ENCODE results near the gene XPR1. TPM values are rescaled to one million over a fixed set of nuclear protein-coding genes. Genes with fewer than 3 reads are reported as not detected.
"Not testable (repeated sequence)": the region's sequence is repeated elsewhere in the genome, so short reads cannot be mapped to it uniquely, and the experiment has no call there.

The XPR1 gene
- total and polyA plus RNA-seq, 9 donors: 6.5 to 12.4 (median 9.1) TPM

- WGBS (ENCODE audit: insufficient coverage): no CpG with 5 or more reads among the region's 2 CpGs
- H3K4me1 ChIP-seq (ENCODE audit: control insufficient read depth, insufficient read depth, low read length); H3K4me3 ChIP-seq (ENCODE audit: low read length); H3K36me3 ChIP-seq (ENCODE audit: control insufficient read depth, insufficient read depth, low read length); H3K27me3 ChIP-seq (ENCODE audit: control insufficient read depth, insufficient read depth, low read length); DNase-seq; H3K27ac ChIP-seq (ENCODE audit: low read length): not testable (repeated sequence)
- peaks cover 18% of the 10 kb centered on the region for H3K9me3 ChIP-seq (replicated peaks; ENCODE audit: control insufficient read depth, low read depth, low read length)
These were observed 70.6 kb downstream of the XPR1 start for GRCh38 chr1:180702376-180702775.

DNA sequence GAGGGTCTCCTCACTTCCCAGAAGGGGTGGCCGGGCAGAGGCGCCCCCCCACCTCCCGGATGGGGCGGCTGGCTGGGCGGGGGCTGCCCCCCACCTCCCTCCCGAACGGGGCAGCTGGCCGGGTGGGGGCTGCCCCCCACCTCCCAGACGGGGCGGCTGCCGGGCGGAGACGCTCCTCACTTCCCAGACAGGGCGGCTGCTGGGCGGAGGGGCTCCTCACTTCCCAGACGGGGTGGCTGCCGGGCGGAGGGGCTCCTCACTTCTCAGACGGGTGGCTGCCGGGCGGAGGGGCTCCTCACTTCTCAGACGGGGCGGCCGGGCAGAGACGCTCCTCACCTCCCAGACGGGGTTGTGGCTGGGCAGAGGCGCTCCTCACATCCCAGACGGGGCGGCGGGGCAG lies 78.9 kb downstream of the XPR1 start:
- not testable (repeated sequence) for DNase-seq; H3K27ac ChIP-seq (ENCODE audit: low read length); H3K4me3 ChIP-seq (ENCODE audit: low read length); H3K9me3 ChIP-seq (replicated peaks; ENCODE audit: control insufficient read depth, low read depth, low read length); H3K36me3 ChIP-seq (ENCODE audit: control insufficient read depth, insufficient read depth, low read length); H3K27me3 ChIP-seq (ENCODE audit: control insufficient read depth, insufficient read depth, low read length); H3K4me1 ChIP-seq (ENCODE audit: control insufficient read depth, insufficient read depth, low read length)
- WGBS (ENCODE audit: insufficient coverage): 98% methylated on average over 13 of the region's 30 CpGs

- 88% methylated on average over 6 of the region's 19 CpGs for WGBS (ENCODE audit: insufficient coverage)
- not testable (repeated sequence) for DNase-seq; H3K36me3 ChIP-seq (ENCODE audit: control insufficient read depth, insufficient read depth, low read length); H3K9me3 ChIP-seq (replicated peaks; ENCODE audit: control insufficient read depth, low read depth, low read length); H3K4me3 ChIP-seq (ENCODE audit: low read length); H3K27me3 ChIP-seq (ENCODE audit: control insufficient read depth, insufficient read depth, low read length); H3K27ac ChIP-seq (ENCODE audit: low read length); H3K4me1 ChIP-seq (ENCODE audit: control insufficient read depth, insufficient read depth, low read length)
These were observed 79.4 kb downstream of the XPR1 start for GRCh38 chr1:180711260-180711659.

DNA sequence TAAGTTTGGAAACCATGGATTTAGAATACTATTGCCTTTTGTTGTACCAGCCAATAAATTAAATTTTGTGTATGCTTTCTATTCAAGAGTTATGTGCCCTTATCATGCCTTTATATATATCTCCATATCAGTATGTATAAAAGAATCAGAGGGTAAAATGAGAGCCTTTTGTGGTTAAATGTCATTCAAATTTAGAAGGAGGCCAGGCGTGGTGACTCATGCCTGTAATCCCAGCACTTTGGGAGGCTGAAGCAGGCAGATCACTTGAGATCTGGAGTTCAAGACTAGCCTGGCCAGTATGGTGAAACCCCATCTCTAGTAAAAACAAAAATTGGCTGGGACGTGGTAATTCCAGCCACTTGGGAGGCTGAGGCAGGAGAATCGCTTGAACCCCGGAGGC lies 88.9 kb downstream of the XPR1 start:
- H3K36me3 ChIP-seq (ENCODE audit: control insufficient read depth, insufficient read depth, low read length): no peaks in the 10 kb centered on the region
- DNase-seq: no peak
- H3K27me3 ChIP-seq (ENCODE audit: control insufficient read depth, insufficient read depth, low read length): no peaks in the 10 kb centered on the region
- whole genome bisulfite sequencing (ENCODE audit: insufficient coverage): 100% methylated on average over 1 of the region's 4 CpGs
- no peak overlapping the region for H3K4me3 ChIP-seq (ENCODE audit: low read length)
- H3K9me3 ChIP-seq (replicated peaks; ENCODE audit: control insufficient read depth, low read depth, low read length): no peaks in the 10 kb centered on the region
- no peaks in the 10 kb centered on the region for H3K4me1 ChIP-seq (ENCODE audit: control insufficient read depth, insufficient read depth, low read length)
- no peak overlapping the region for H3K27ac ChIP-seq (ENCODE audit: low read length)

DNA sequence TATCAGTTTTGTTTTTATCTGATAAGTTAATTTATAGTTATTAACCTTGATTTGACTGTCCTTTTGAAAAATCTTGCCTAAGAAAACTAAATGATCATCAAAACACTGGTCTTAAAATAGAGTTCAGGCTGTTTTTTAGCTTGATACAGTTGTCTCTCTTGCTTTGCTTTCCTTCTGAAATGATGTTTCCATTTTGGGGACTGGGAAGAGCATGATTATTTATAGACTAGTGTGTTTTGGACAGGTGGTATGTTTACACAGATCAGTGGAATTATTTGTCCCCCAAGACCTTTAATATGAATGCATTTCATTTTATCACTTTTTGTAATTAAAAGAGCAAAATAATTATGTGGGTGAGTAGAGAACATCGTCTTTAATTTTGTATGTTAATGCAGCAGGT lies 90.8 kb downstream of the XPR1 start:
- no peak overlapping the region for H3K4me3 ChIP-seq (ENCODE audit: low read length)
- H3K27me3 ChIP-seq (ENCODE audit: control insufficient read depth, insufficient read depth, low read length): no peaks in the 10 kb centered on the region
- DNase-seq: no peak
- no peaks in the 10 kb centered on the region for H3K36me3 ChIP-seq (ENCODE audit: control insufficient read depth, insufficient read depth, low read length)
- WGBS (ENCODE audit: insufficient coverage): no CpG with 5 or more reads among the region's 1 CpG
- H3K4me1 ChIP-seq (ENCODE audit: control insufficient read depth, insufficient read depth, low read length): no peaks in the 10 kb centered on the region
- no peak overlapping the region for H3K27ac ChIP-seq (ENCODE audit: low read length)
- no peaks in the 10 kb centered on the region for H3K9me3 ChIP-seq (replicated peaks; ENCODE audit: control insufficient read depth, low read depth, low read length)

DNA sequence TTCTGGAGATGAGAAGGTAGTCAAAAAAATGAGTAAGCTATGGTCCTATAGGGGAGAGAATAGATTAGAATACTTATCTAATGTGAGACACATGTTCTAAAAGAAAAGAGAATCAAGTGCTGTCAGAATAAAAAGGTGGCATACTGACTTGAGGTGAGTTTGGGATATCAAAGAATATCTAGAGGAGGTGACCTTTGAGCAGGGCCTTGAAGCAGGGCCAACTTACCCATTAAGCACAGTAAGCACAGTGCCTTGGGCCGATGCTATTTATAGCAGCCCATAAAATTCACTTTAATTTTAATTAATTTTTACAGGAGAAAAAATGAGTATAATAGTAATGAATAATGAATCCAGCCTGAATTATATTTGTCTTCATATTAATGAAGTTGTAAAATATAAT lies 92.2 kb downstream of the XPR1 start:
- H3K27me3 ChIP-seq (ENCODE audit: control insufficient read depth, insufficient read depth, low read length): no peaks in the 10 kb centered on the region
- H3K4me1 ChIP-seq (ENCODE audit: control insufficient read depth, insufficient read depth, low read length): no peaks in the 10 kb centered on the region
- H3K9me3 ChIP-seq (replicated peaks; ENCODE audit: control insufficient read depth, low read depth, low read length): peaks cover 4% of the 10 kb centered on the region
- no peak for DNase-seq
- H3K27ac ChIP-seq (ENCODE audit: low read length): no peak overlapping the region
- WGBS (ENCODE audit: insufficient coverage): no CpG with 5 or more reads among the region's 1 CpG
- H3K4me3 ChIP-seq (ENCODE audit: low read length): no peak overlapping the region
- H3K36me3 ChIP-seq (ENCODE audit: control insufficient read depth, insufficient read depth, low read length): no peaks in the 10 kb centered on the region

GRCh38 chr1:180726024-180726423 lies 94.2 kb downstream of the XPR1 start:
- H3K27me3 ChIP-seq (ENCODE audit: control insufficient read depth, insufficient read depth, low read length); H3K4me1 ChIP-seq (ENCODE audit: control insufficient read depth, insufficient read depth, low read length); H3K27ac ChIP-seq (ENCODE audit: low read length); DNase-seq; H3K36me3 ChIP-seq (ENCODE audit: control insufficient read depth, insufficient read depth, low read length); H3K4me3 ChIP-seq (ENCODE audit: low read length): not testable (repeated sequence)
- peaks cover 15% of the 10 kb centered on the region for H3K9me3 ChIP-seq (replicated peaks; ENCODE audit: control insufficient read depth, low read depth, low read length)
- WGBS (ENCODE audit: insufficient coverage): 90% methylated on average over 2 of the region's 6 CpGs

DNA sequence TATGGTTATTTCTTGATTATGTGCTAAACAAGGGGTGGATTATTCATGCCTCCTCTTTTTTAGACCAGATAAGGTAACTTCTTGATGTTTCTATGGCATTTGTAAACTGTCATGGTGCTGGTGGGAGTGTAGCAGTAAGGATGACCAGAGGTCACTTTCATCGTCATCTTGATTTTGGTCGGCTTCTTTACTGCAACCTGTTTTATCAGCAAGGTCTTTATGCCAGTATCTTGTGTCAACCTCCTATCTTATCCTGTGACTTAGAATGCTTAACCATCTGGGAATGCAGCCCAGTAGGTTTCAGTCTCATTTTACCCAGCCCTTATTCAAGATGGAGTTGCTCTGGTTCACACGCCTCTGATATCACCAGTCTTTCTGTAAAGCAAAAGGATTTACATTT lies 95.9 kb downstream of the XPR1 start:
- H3K36me3 ChIP-seq (ENCODE audit: control insufficient read depth, insufficient read depth, low read length); DNase-seq; H3K27ac ChIP-seq (ENCODE audit: low read length); H3K27me3 ChIP-seq (ENCODE audit: control insufficient read depth, insufficient read depth, low read length); H3K4me1 ChIP-seq (ENCODE audit: control insufficient read depth, insufficient read depth, low read length); H3K4me3 ChIP-seq (ENCODE audit: low read length): not testable (repeated sequence)
- WGBS (ENCODE audit: insufficient coverage): 100% methylated on average over 1 of the region's 3 CpGs
- peaks cover 22% of the 10 kb centered on the region for H3K9me3 ChIP-seq (replicated peaks; ENCODE audit: control insufficient read depth, low read depth, low read length)

- H3K9me3 ChIP-seq (replicated peaks; ENCODE audit: control insufficient read depth, low read depth, low read length): peaks cover 31% of the 10 kb centered on the region
- WGBS (ENCODE audit: insufficient coverage): 100% methylated on average over 2 of the region's 4 CpGs
- H3K36me3 ChIP-seq (ENCODE audit: control insufficient read depth, insufficient read depth, low read length): no peaks in the 10 kb centered on the region
These were observed 96.8 kb downstream of the XPR1 start for GRCh38 chr1:180728472-180729106.

DNA sequence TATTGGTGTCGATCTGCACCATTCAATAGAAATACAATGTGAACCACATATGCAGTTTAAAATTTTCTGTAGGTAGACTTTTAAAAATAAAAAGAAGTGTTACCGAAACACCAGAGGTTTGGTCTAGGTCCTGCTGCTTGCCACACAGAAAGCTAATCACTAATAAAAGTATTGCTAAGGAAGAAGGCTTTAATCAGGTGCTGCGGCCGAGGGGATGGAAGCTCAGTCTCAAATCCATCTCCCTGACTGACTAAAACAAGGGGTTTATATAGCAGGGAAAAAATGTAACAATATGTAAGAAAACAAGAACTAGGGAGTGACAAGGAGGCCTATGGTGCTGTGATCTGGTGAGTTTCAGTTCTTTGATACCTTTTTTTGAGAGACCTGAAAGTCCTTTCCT lies 99.3 kb downstream of the XPR1 start:
- Histone ChIP-seq H3K27ac (ENCODE audit: low read length) (no peak overlapping the region), H3K36me3 (ENCODE audit: control insufficient read depth, insufficient read depth, low read length) (no peaks in the 10 kb centered on the region), H3K4me1 (ENCODE audit: control insufficient read depth, insufficient read depth, low read length) (no peaks in the 10 kb centered on the region), H3K4me3 (ENCODE audit: low read length) (no peak overlapping the region), H3K27me3 (ENCODE audit: control insufficient read depth, insufficient read depth, low read length) (no peaks in the 10 kb centered on the region), H3K9me3 (replicated peaks; ENCODE audit: control insufficient read depth, low read depth, low read length) (peaks cover 39% of the 10 kb centered on the region)
- no CpG with 5 or more reads among the region's 4 CpGs for WGBS (ENCODE audit: insufficient coverage)
- no peak for DNase-seq

More at GRCh38 chr1:180728472-180729106, 96.8 kb downstream of the XPR1 start:
- no peak overlapping the region for H3K27ac ChIP-seq (ENCODE audit: low read length)
- H3K27me3 ChIP-seq (ENCODE audit: control insufficient read depth, insufficient read depth, low read length): no peaks in the 10 kb centered on the region
- no peak for DNase-seq
- H3K4me1 ChIP-seq (ENCODE audit: control insufficient read depth, insufficient read depth, low read length): no peaks in the 10 kb centered on the region
- no peak overlapping the region for H3K4me3 ChIP-seq (ENCODE audit: low read length)

- no peaks in the 10 kb centered on the region for H3K36me3 ChIP-seq (ENCODE audit: control insufficient read depth, insufficient read depth, low read length)
- H3K9me3 ChIP-seq (replicated peaks; ENCODE audit: control insufficient read depth, low read depth, low read length): peaks cover 39% of the 10 kb centered on the region
- WGBS (ENCODE audit: insufficient coverage): 98% methylated on average over 13 of the region's 14 CpGs
- H3K27ac ChIP-seq (ENCODE audit: low read length): no peak overlapping the region
- H3K4me3 ChIP-seq (ENCODE audit: low read length): no peak overlapping the region
- no peaks in the 10 kb centered on the region for H3K4me1 ChIP-seq (ENCODE audit: control insufficient read depth, insufficient read depth, low read length)
- DNase-seq: no peak
- no peaks in the 10 kb centered on the region for H3K27me3 ChIP-seq (ENCODE audit: control insufficient read depth, insufficient read depth, low read length)
These were observed 101.0 kb downstream of the XPR1 start for GRCh38 chr1:180732866-180733265.
